ENCODE results near the gene ATCAY. TPM values are rescaled to one million over a fixed set of nuclear protein-coding genes. Genes with fewer than 3 reads are reported as not detected.
"Not testable (repeated sequence)": the region's sequence is repeated elsewhere in the genome, so short reads cannot be mapped to it uniquely, and the experiment has no call there.

The ATCAY gene
- total and polyA plus RNA-seq, 5 donors, result 0.05 TPM; not detected in 4

DNA sequence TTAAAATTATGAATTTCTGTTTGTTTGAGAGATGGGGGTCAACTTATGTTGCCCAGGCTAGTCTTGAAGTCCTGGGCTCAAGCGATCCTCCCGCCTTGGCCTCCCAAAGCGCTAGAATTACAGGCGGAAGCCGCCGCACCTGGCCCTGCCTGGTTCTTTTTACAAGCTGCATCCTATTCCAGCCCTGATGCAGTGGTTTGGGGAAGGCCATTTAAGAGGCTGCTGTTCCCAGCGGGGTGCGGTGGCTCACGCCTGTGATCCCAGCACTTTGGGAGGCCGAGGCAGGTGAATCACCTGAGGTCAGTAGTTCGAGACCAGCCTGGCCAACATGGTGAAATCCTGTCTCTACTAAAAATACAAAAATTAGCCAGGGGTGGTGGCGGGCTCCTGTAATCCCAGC lies 87.5 kb downstream of the ATCAY start:
- DNase-seq; H3K4me3 ChIP-seq (ENCODE audit: low read length); ATAC-seq; H3K9me3 ChIP-seq (ENCODE audit: control insufficient read depth, low read length); intact Hi-C loops (cut with DNase I); H3K27me3 ChIP-seq (ENCODE audit: control insufficient read depth, insufficient read depth): not testable (repeated sequence)
- H3K4me1 ChIP-seq (ENCODE audit: control insufficient read depth, insufficient read depth, low read length), result peaks cover 10% of the 10 kb centered on the region
- 85% methylated on average over 12 of the region's 12 CpGs for WGBS
- peak overlapping the region; percentile 91 for H3K27ac ChIP-seq (ENCODE audit: low read length)

- intact Hi-C loops (cut with DNase I), result no loop called here
- Histone ChIP-seq H3K4me1 (ENCODE audit: control insufficient read depth, insufficient read depth, low read length) (peaks cover 10% of the 10 kb centered on the region), H3K4me3 (ENCODE audit: low read length) (no peak overlapping the region), H3K27me3 (ENCODE audit: control insufficient read depth, insufficient read depth) (no peaks in the 10 kb centered on the region), H3K9me3 (ENCODE audit: control insufficient read depth, low read length) (no peaks in the 10 kb centered on the region), H3K27ac (ENCODE audit: low read length) (peak overlapping the region; percentile 92)
- ATAC-seq, result peak; percentile 89
- DNase-seq, result peak; percentile 92 to 96 (median 95)
- 12% methylated on average over 9 of the region's 9 CpGs for WGBS
Measured at GRCh38 chr19:3968556-3969434, 88.3 kb downstream of the ATCAY start.

GRCh38 chr19:3969435-3970312 lies 89.2 kb downstream of the ATCAY start:
- H3K27me3 ChIP-seq (ENCODE audit: control insufficient read depth, insufficient read depth), result no peaks in the 10 kb centered on the region
- DNase-seq (peak in 1 of 3 donors; percentile 2), ATAC-seq (peak in 1 of 2 donors; percentile 0)
- peak overlapping the region; percentile 92 for H3K27ac ChIP-seq (ENCODE audit: low read length)
- intact Hi-C loops (cut with DNase I), result no loop called here
- 14% methylated on average over 23 of the region's 23 CpGs for WGBS
- H3K4me1 ChIP-seq (ENCODE audit: control insufficient read depth, insufficient read depth, low read length), result peaks cover 10% of the 10 kb centered on the region
- H3K4me3 ChIP-seq (ENCODE audit: low read length), result peak overlapping the region; percentile 94
- H3K9me3 ChIP-seq (ENCODE audit: control insufficient read depth, low read length), result no peaks in the 10 kb centered on the region

- H3K4me1 ChIP-seq (ENCODE audit: control insufficient read depth, insufficient read depth, low read length), result peaks cover 10% of the 10 kb centered on the region
- intact Hi-C loops (cut with DNase I), result no loop called here
- ATAC-seq (no peak), DNase-seq (no peak)
- no peaks in the 10 kb centered on the region for H3K9me3 ChIP-seq (ENCODE audit: control insufficient read depth, low read length)
- WGBS, result 1% methylated on average over 22 of the region's 22 CpGs
- H3K27me3 ChIP-seq (ENCODE audit: control insufficient read depth, insufficient read depth), result no peaks in the 10 kb centered on the region
- H3K4me3 ChIP-seq (ENCODE audit: low read length), result peak overlapping the region; percentile 94
- H3K27ac ChIP-seq (ENCODE audit: low read length), result peak overlapping the region; percentile 92
Measured at GRCh38 chr19:3970313-3970807, 89.9 kb downstream of the ATCAY start.

DNA sequence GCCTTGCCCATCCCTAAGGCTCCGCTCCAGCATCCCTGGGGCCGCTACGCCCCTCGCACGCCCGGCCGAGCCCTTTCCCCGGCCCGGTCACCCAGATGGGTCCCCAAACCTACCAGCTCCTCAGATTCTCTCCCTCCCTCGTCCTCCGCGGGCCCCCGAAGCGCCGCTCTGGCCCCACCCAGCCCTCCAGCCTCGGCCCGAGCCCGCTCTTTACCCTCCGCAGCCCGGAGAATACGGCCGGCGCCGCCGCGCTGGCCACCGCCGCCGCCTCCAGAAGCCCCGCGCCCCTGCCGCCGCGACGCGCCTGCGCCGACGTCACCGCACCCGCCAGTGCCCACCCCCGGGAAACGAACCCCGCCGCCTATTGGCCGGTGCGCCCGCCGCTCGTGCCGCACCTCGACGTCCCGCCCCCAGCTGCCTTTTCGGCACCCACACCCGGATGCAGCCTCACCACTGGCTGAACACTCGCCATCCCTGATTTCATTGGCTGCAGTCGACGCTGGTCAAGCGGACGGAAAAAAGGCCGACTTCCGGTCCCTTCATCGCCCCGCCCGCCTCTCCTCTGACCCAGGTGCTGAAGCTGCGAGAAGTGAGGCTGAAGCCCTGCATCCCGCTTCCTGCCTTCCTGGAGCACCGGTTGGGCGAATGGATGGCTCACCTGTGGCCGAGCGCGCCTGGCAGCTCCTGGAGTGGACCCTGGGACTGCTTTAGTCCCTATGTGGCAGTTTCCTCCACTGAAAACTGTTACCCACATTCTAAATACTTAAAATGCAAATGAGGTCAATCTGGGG lies 90.5 kb downstream of the ATCAY start, which contains the start of gene DAPK3:
Gene DAPK3, minus strand, starts transcription at position 292 of the 791 bp plus-strand sequence. CDS start 1,364 bp downstream, outside the sequence.
- Histone ChIP-seq H3K27me3 (ENCODE audit: control insufficient read depth, insufficient read depth) (no peaks in the 10 kb centered on the region), H3K9me3 (ENCODE audit: control insufficient read depth, low read length) (no peaks in the 10 kb centered on the region), H3K4me3 (ENCODE audit: low read length) (peak within 1 kb of the TSS; percentile 94), H3K27ac (ENCODE audit: low read length) (peak within 1 kb of the TSS; percentile 92), H3K4me1 (ENCODE audit: control insufficient read depth, insufficient read depth, low read length) (peaks cover 10% of the 10 kb centered on the region)
- under 1% methylated on average over 73 of the region's 73 CpGs for WGBS
- intact Hi-C loops (cut with DNase I), result no loop called here
- ATAC-seq, result peak; percentile 87 to 92
- DNase-seq, result peak; percentile 98 to 99 (median 99)

DNA sequence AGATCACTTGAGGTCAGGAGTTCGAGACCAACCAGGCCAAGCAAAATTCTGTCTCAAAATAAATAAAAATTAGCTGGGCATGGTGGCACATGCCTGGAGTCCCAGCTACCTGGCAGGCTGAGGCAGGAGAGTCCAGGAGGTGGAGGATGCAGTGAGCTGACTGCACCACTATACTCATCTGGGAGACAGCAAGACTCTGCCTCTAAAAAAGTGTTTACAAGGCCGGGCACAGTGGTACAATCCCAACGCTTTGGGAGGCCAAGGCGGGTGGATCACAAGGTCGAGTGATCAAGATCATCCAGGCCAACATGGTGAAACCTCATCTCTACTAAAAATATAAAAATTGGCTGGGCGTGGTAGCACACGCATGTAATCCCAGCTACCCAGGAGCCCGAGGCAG lies 94.7 kb downstream of the ATCAY start:
- Histone ChIP-seq H3K4me1 (ENCODE audit: control insufficient read depth, insufficient read depth, low read length) (no peaks in the 10 kb centered on the region), H3K4me3 (ENCODE audit: low read length) (no peak overlapping the region), H3K9me3 (ENCODE audit: control insufficient read depth, low read length) (no peaks in the 10 kb centered on the region), H3K27ac (ENCODE audit: low read length) (no peak overlapping the region), H3K27me3 (ENCODE audit: control insufficient read depth, insufficient read depth) (no peaks in the 10 kb centered on the region)
- WGBS, result 82% methylated on average over 8 of the region's 8 CpGs
- intact Hi-C loops (cut with DNase I), result no loop called here
- ATAC-seq (no peak), DNase-seq (no peak)

DNA sequence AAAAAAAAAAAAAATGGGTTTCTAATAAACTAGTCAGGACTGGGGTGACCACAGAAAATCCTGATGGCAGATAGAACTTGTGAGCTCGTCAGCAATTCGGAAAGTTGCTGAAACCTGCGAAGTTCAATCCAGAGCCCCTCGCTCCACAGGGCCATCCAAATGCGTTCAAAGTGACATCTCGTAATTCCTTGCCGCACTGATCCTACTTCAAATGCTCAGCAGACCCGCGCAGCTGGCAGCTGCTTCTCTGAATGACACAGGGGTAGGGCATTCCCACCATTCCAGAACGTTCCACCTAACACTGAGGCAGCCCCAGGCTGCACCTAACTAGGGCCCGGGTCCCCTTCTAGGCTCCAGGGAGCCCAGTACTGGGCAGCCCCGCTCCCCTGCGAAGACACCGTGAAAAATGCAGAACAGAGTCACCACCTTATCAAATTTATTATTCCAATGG lies 95.2 kb downstream of the ATCAY start:
- WGBS, result 78% methylated on average over 14 of the region's 14 CpGs
- DNase-seq (peak in 2 of 3 donors; percentile 58 to 59), ATAC-seq (no peak)
- Histone ChIP-seq H3K27me3 (ENCODE audit: control insufficient read depth, insufficient read depth) (no peaks in the 10 kb centered on the region), H3K27ac (ENCODE audit: low read length) (no peak overlapping the region), H3K4me3 (ENCODE audit: low read length) (no peak overlapping the region), H3K9me3 (ENCODE audit: control insufficient read depth, low read length) (no peaks in the 10 kb centered on the region), H3K4me1 (ENCODE audit: control insufficient read depth, insufficient read depth, low read length) (no peaks in the 10 kb centered on the region)
- intact Hi-C loops (cut with DNase I), result no loop called here

- Histone ChIP-seq H3K4me1 (ENCODE audit: control insufficient read depth, insufficient read depth, low read length) (no peaks in the 10 kb centered on the region), H3K4me3 (ENCODE audit: low read length) (no peak overlapping the region), H3K27me3 (ENCODE audit: control insufficient read depth, insufficient read depth) (no peaks in the 10 kb centered on the region), H3K9me3 (ENCODE audit: control insufficient read depth, low read length) (no peaks in the 10 kb centered on the region), H3K27ac (ENCODE audit: low read length) (no peak overlapping the region)
- peak in 2 of 3 donors; percentile 60 to 87 for DNase-seq
- 89% methylated on average over 29 of the region's 29 CpGs for WGBS
- ATAC-seq, result peak; percentile 3 to 13
- intact Hi-C loops (cut with DNase I), result no loop called here
Measured at GRCh38 chr19:3976495-3977241, 96.2 kb downstream of the ATCAY start.

Data from right cardiac atrium (tissue), 5 donors.